IgD-negative memory B cell (primary cell): Measurements from ENCODE around the gene RYR2. TPM values are rescaled to one million over a fixed set of nuclear protein-coding genes. Genes with fewer than 3 reads are reported as not detected.

Experiments
- H3K27ac Mint-ChIP-seq, 3 donors: one replicate each; pipeline ENCODE4 v1.8.0; 2020 to 2022; ENCODE audit warnings: mild to moderate bottlenecking in 3 of 3, mixed read lengths in 3 of 3, moderate library complexity in 1 of 3
- H3K27me3 Mint-ChIP-seq: one replicate; pipeline ENCODE4 v1.8.0; 2021; ENCODE audit warnings: mixed read lengths
- H3K36me3 Mint-ChIP-seq: one replicate; pipeline ENCODE4 v1.8.0; 2020; ENCODE audit warnings: mild to moderate bottlenecking, mixed read lengths
- H3K4me1 Mint-ChIP-seq, 3 donors: one replicate each; pipeline ENCODE4 v1.8.0; 2020 to 2022; ENCODE audit warnings: mixed read lengths in 3 of 3, mild to moderate bottlenecking in 1 of 3
- H3K4me3 Mint-ChIP-seq, 4 donors: one replicate each; pipeline ENCODE4 v1.8.0; 2020 to 2022; ENCODE audit warnings: mild to moderate bottlenecking in 4 of 4, mixed read lengths in 4 of 4, moderate library complexity in 3 of 4
- H3K9me3 Mint-ChIP-seq, 3 donors: one replicate each; pipeline ENCODE4 v1.8.0; 2020 to 2021; ENCODE audit warnings: mixed read lengths in 3 of 3, mild to moderate bottlenecking in 1 of 3
- polyA plus RNA-seq: library from polyadenylated mRNA; unstranded; fragments of 300-500 nt; fragmentation: Illumina TruSeq; gene quantifications from one replicate; pipeline ENCODE4 v1.2.3, GENCODE V29; 2021

RYR2 gene
- polyA plus RNA-seq, 1 donor from 2014 or later = not detected

- no peak overlapping the region for H3K27ac Mint-ChIP-seq
- H3K4me1 Mint-ChIP-seq = no peaks in the 10 kb centered on the region
- peaks cover 0 to 2% (median 2%) of the 10 kb centered on the region in 3 donors for H3K9me3 Mint-ChIP-seq
- H3K27me3 Mint-ChIP-seq = peaks cover 2% of the 10 kb centered on the region
- H3K4me3 Mint-ChIP-seq = no peak overlapping the region
- no peaks in the 10 kb centered on the region for H3K36me3 Mint-ChIP-seq
Observed at GRCh38 chr1:237205400-237206064, 163.5 kb downstream of the RYR2 start.

- Mint-ChIP-seq H3K4me3 (no peak overlapping the region), H3K36me3 (no peaks in the 10 kb centered on the region), H3K9me3 (peaks cover 0 to 2% (median 2%) of the 10 kb centered on the region in 3 donors), H3K27ac (no peak overlapping the region), H3K27me3 (peaks cover 2% of the 10 kb centered on the region), H3K4me1 (no peaks in the 10 kb centered on the region)
Observed at GRCh38 chr1:237206065-237206414, 164.1 kb downstream of the RYR2 start.

DNA sequence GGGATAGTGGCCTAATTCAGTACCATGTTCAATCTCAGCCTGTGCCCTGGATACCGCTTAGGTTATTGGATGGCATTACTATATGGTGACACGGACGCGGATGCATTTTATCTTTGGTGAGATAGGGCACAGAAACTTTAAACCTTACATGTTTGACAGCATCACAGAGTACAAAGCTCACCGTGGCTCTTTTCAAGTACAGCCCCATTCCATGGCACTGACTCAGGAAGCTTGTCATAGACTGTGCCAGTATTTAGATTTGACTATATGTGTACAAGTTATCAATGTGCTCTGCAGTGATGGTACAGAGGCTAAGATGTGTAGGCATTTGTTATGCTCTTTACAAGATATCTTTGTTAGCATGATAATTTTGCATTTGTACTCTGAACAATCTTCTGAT is 169.0 kb downstream of the RYR2 start:
- Mint-ChIP-seq H3K27me3 (no peaks in the 10 kb centered on the region), H3K9me3 (no peaks in the 10 kb centered on the region), H3K4me1 (no peaks in the 10 kb centered on the region), H3K36me3 (no peaks in the 10 kb centered on the region), H3K27ac (no peak overlapping the region), H3K4me3 (no peak overlapping the region)

DNA sequence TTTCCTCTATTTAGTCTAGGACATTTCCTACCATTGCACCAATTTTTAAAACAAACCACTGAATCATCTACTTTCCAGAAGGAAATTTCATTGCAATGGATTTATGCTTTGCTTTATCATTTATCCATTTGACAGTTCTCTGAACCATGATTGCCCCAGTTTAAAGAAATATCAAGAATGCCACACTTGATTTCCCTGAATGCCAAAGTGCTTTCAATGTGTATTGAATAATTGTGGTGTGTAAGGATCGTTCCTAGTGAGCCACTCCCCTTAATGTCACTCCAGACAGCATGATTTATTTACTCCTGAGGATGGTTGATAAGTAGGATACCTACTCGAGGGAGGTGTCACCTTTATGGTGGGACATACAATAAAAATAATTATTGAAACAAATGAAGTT is 169.6 kb downstream of the RYR2 start:
- Mint-ChIP-seq H3K4me1 (no peaks in the 10 kb centered on the region), H3K27ac (no peak overlapping the region), H3K4me3 (no peak overlapping the region), H3K27me3 (no peaks in the 10 kb centered on the region), H3K36me3 (no peaks in the 10 kb centered on the region), H3K9me3 (no peaks in the 10 kb centered on the region)

DNA sequence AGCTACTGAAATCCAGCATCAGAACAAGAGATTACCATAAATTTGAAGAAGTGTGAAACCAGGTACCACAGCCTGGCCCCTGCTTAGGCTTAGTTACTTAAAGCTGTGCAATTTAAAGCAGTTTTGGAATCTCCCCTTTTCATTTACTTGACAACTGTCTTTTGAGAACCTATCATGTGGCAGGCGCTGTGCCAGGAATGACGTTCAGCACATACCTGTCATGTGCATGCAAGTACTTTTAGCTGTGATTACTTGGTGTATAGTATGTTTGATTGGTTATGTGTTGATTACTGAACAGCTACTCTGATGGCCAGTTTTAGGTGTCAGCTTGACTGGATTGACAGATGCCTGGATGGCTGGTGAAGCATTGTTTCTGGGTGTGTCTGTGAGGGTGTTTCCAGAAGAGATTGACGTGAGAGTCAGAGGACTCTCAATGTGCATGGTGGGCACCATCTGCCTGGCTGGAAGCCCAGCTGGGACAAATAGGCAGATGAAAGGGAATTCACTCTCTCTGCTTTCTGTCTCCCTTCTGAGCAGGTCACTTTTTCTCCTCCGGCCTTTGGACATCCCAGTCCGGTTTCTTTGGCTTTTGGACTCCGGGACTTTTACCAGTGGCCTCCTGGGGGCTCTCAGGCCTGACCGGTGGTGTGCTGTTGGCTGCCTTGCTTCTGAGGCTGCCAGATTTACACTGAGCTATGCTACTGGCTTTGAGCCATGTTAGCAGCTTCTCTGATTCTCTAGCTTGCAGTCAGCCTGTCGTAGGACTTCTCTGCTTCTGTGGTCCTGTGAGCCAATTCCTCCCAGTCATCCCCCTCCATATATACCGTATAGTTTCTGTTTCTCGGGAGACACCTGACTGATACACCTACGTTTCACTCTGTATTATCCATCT is 178.0 kb downstream of the RYR2 start:
- peaks cover 0 to 5% (median 3%) of the 10 kb centered on the region in 3 donors for H3K9me3 Mint-ChIP-seq
- peaks cover 3% of the 10 kb centered on the region for H3K36me3 Mint-ChIP-seq
- H3K27ac Mint-ChIP-seq = no peak overlapping the region
- H3K4me1 Mint-ChIP-seq = no peaks in the 10 kb centered on the region
- H3K4me3 Mint-ChIP-seq = no peak overlapping the region
- no peaks in the 10 kb centered on the region for H3K27me3 Mint-ChIP-seq

DNA sequence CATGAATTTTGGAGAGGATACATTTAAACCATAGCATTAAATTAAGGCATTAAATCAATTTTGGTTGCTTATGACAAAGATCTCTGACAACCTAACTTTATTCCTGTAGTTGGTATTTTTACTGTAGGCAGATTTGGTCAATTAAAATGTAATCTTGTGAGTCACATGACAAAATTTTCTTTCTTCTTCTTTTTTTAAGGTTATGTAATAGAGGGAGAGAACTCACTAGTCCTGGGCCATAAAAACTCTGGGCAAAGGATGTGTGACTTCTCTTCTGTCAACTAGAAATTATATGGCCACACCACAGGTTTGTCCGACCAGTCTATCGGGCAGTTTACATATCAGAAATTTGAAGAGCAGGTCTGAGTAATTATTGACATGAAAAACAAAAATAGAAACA is 181.4 kb downstream of the RYR2 start:
- no peaks in the 10 kb centered on the region for H3K4me1 Mint-ChIP-seq
- H3K9me3 Mint-ChIP-seq = peaks cover 0 to 6% (median 0%) of the 10 kb centered on the region in 3 donors
- peaks cover 3% of the 10 kb centered on the region for H3K36me3 Mint-ChIP-seq
- H3K27me3 Mint-ChIP-seq = no peaks in the 10 kb centered on the region
- no peak overlapping the region for H3K4me3 Mint-ChIP-seq
- H3K27ac Mint-ChIP-seq = no peak overlapping the region

- peaks cover 0 to 2% (median 0%) of the 10 kb centered on the region in 3 donors for H3K4me1 Mint-ChIP-seq
- H3K36me3 Mint-ChIP-seq = peaks cover 3% of the 10 kb centered on the region
- no peak overlapping the region for H3K27ac Mint-ChIP-seq
- peaks cover 0 to 6% (median 0%) of the 10 kb centered on the region in 3 donors for H3K9me3 Mint-ChIP-seq
- peaks cover 1% of the 10 kb centered on the region for H3K27me3 Mint-ChIP-seq
- no peak overlapping the region for H3K4me3 Mint-ChIP-seq
Observed at GRCh38 chr1:237226177-237226944, 184.4 kb downstream of the RYR2 start.

DNA sequence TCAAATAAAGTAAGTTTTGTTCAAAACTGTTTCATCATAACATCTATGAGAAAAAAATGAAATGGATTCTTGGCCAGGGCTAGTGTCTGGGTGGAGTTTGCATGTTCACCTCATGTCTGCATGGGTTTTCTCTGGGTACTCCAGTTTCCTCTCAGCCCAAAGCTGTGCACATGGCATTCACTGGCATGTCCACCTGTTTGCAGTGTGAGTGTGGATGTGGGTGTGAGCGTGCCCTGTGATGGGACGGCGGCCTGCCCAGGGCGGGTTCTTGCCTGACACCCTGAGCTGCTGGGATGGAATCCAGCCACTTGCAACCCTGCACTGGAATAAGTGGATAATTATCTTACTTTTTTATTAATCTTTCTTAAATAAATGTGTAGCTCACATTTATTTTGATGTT is 185.5 kb downstream of the RYR2 start:
- H3K27me3 Mint-ChIP-seq = peaks cover 1% of the 10 kb centered on the region
- H3K36me3 Mint-ChIP-seq = no peaks in the 10 kb centered on the region
- H3K4me1 Mint-ChIP-seq = peaks cover 0 to 2% (median 0%) of the 10 kb centered on the region in 3 donors
- H3K4me3 Mint-ChIP-seq = no peak overlapping the region
- peaks cover 0 to 6% (median 0%) of the 10 kb centered on the region in 3 donors for H3K9me3 Mint-ChIP-seq
- H3K27ac Mint-ChIP-seq = no peak overlapping the region

- Mint-ChIP-seq H3K4me1 (peaks cover 0 to 2% (median 0%) of the 10 kb centered on the region in 3 donors), H3K9me3 (peaks cover 0 to 5% (median 0%) of the 10 kb centered on the region in 3 donors), H3K27me3 (peaks cover 1% of the 10 kb centered on the region), H3K4me3 (no peak overlapping the region), H3K36me3 (no peaks in the 10 kb centered on the region), H3K27ac (no peak overlapping the region)
Observed at GRCh38 chr1:237228421-237228820, 186.4 kb downstream of the RYR2 start.

- H3K4me1 Mint-ChIP-seq = peaks cover 0 to 2% (median 0%) of the 10 kb centered on the region in 3 donors
- no peak overlapping the region for H3K4me3 Mint-ChIP-seq
- H3K27me3 Mint-ChIP-seq = peaks cover 1% of the 10 kb centered on the region
- no peaks in the 10 kb centered on the region for H3K36me3 Mint-ChIP-seq
- H3K27ac Mint-ChIP-seq = no peak overlapping the region
- peaks cover 0 to 6% (median 0%) of the 10 kb centered on the region in 3 donors for H3K9me3 Mint-ChIP-seq
Observed at GRCh38 chr1:237229333-237229732, 187.3 kb downstream of the RYR2 start.

DNA sequence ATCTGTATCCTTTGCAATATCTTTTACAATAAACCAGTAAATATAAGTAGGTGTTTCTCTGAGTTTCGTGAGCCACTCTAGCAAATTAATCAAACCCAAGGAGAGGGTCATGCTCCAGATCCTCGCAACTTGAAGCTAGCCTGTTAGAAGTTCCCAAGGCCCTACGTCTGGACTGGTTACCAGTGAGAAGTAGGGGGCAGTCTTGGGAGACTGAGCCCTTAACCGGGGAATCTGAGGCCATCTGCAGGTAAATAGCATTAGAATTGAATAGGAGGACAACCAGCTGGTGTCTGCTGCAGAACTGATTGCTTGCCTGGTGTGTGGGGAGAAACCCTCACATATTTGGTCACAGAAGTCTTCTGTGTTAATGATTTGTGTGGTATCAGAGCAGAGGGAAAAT is 190.5 kb downstream of the RYR2 start:
- Mint-ChIP-seq H3K36me3 (peaks cover 3% of the 10 kb centered on the region), H3K4me3 (no peak overlapping the region), H3K27ac (no peak overlapping the region), H3K4me1 (peaks cover 0 to 2% (median 0%) of the 10 kb centered on the region in 3 donors), H3K27me3 (peaks cover 1% of the 10 kb centered on the region), H3K9me3 (peaks cover 0 to 4% (median 0%) of the 10 kb centered on the region in 3 donors)

DNA sequence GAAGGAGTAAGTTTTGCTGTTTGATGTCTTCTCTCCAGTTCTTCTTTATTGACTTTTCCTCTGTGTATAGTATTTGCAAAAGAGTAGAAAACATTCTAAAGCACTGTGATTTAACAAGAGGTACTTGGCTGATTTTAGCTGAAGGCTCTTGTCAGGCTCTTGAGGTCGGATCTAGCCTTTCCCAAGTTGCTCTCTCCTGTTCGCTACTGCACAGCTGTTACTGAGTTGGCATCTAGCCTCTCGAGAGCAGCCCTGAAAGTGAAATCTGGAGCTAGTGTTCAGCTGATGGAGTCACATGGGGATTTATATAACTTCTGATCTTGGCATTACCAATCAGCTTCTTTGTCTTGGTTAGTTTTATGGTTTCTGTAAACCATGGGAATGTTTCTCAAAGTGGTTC is 193.1 kb downstream of the RYR2 start:
- H3K9me3 Mint-ChIP-seq = peaks cover 0 to 4% (median 0%) of the 10 kb centered on the region in 3 donors
- H3K4me3 Mint-ChIP-seq = no peak overlapping the region
- H3K4me1 Mint-ChIP-seq = peaks cover 0 to 2% (median 0%) of the 10 kb centered on the region in 3 donors
- H3K36me3 Mint-ChIP-seq = peaks cover 3% of the 10 kb centered on the region
- H3K27ac Mint-ChIP-seq = no peak overlapping the region
- H3K27me3 Mint-ChIP-seq = peaks cover 1% of the 10 kb centered on the region

DNA sequence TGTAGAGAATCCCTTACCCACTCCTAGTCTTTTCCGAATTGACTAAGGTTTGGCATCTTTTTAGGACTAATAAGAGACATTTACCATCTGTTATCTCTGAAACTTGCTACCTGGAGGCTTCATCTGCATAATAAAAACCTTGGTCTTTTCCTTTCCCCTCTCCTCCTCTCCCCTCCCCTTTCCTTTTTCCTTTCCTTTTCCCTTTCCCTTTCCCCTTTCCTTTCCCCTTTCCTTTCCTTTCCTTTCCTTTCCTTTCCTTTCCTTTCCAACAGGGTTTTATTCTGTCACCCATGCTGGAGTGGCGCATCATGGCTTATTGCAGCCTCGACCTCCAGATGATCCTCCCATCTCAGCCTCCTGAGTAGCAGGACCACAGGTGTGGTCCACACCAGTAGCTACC is 195.7 kb downstream of the RYR2 start:
- Mint-ChIP-seq H3K9me3 (peaks cover 0 to 4% (median 0%) of the 10 kb centered on the region in 3 donors), H3K27ac (no peak overlapping the region), H3K27me3 (no peaks in the 10 kb centered on the region), H3K36me3 (peaks cover 3% of the 10 kb centered on the region), H3K4me1 (no peaks in the 10 kb centered on the region), H3K4me3 (no peak overlapping the region)

DNA sequence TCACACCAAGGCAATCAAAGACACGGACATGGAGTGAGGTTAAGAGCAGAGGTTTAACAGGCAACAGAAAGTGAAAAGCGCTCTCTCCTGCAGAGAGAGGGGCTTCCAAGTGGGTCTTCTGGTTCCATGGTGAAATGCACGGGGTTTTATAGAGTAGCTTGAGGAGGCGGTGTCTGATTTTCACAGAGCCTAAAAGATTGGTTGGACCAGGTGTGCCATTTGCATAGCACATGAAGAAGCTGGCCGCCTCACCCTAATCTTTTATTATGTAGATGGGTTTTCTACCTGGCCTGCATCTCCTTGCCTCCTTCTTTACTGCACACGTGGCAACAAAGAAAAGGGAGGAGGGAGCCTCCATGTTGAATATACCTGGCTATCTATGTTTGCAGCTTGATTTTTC is 197.3 kb downstream of the RYR2 start:
- Mint-ChIP-seq H3K27ac (no peak overlapping the region), H3K4me1 (no peaks in the 10 kb centered on the region), H3K36me3 (peaks cover 3% of the 10 kb centered on the region), H3K27me3 (no peaks in the 10 kb centered on the region), H3K4me3 (no peak overlapping the region), H3K9me3 (peaks cover 0 to 2% (median 1%) of the 10 kb centered on the region in 3 donors)

DNA sequence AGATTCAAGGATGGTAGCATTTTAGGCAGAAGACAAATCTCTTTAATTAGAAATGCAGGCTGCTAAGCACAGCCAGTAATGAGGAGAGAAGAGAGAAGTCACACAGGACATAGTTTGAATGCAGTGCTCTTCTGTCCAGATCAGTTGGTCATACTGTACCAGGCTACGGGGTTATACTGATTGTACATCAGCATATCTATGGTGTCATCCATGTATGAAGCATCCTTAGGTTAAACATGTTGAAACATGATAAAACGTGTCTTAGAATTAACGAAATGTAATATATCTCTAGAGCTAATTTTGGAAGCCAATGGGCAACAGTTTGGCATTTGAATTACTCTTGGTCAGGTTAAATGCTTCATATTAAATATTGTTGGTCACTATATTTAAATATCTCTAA is 199.1 kb downstream of the RYR2 start:
- Mint-ChIP-seq H3K4me3 (no peak overlapping the region), H3K27ac (no peak overlapping the region), H3K9me3 (peaks cover 0 to 4% (median 0%) of the 10 kb centered on the region in 3 donors), H3K4me1 (no peaks in the 10 kb centered on the region), H3K36me3 (peaks cover 3% of the 10 kb centered on the region), H3K27me3 (no peaks in the 10 kb centered on the region)
